ENCODE measurements around the gene HMGXB3.

HMGXB3 gene

GRCh38 chr5:150054569-150054968 lies 54.0 kb downstream of the HMGXB3 start:
- DNase-seq: no peak

GRCh38 chr5:150055326-150056074 lies 55.0 kb downstream of the HMGXB3 start:
- DNase-seq: no peak

DNA sequence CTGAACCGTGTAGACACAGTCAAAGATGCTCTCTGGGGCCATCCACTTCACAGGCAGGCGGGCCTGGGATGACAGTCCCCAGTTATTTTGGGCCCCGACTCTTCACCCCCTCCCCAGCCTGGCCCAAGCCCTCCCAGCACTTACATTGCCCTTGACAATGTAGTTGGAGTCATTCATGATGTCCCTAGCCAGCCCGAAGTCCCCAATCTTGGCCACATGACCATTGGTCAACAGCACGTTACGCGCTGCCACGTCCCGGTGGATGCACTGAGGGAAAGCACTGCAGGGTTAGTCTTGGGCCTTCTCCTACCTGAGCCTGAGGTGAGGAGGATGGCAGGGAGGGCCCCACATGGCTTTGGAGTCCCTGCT lies 55.5 kb downstream of the HMGXB3 start:
- DNase-seq: no peak

GRCh38 chr5:150057052-150057451 lies 56.5 kb downstream of the HMGXB3 start:
- no peak for DNase-seq

DNA sequence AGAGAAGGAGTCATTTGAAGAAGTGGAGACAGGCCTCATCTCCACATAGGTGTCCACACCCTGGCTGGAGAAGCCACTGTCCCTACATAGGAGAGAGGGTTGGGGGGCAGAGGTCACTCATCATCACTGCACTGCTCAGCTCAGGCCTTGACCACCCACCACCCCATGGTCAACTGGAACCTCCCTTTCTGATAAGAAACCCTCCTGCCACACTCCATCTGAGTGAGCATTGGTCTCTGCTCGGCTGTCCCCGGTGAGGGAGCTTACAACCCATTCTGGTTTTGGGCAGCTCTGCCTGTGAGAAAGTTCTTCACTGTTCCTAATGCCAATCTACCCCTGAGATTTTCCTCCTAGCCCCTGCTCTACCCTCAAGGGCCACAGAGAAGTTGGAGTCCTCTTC lies 57.0 kb downstream of the HMGXB3 start:
- DNase-seq: no peak

GRCh38 chr5:150057996-150058395 lies 57.5 kb downstream of the HMGXB3 start:
- DNase-seq: no peak

DNA sequence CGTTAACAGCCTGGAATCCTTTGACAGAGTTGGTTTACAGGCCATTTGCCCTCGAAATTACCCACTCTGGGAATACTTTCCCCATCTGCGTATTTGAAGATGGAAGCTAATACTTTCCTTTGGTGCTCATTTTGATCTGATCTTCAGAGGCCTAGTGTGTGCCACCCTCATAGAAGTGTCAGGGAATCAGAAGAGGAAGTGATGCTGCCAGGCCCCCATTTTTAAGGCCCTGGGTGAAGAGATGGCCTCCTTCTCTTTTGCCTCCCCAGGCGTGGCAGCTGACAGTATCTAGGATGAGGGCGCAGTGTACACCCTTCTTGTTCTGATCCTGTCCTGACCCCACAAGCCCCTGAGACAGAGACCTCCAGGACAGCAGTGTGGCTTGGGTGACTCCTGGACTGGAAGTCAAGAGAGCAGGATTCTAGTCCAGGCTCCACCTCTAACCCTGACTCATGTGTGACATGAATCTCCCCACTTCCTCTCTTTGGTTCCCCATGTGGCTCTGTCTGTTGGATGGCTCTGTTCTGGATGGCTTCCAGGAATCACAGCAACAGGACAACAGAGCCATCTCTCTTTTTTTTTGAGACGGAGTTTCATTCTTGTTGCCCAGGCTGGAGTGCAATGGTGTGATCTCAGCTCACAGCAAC lies 58.1 kb downstream of the HMGXB3 start:
- no peak for DNase-seq

- DNase-seq: no peak
These were observed 59.1 kb downstream of the HMGXB3 start for GRCh38 chr5:150059623-150060022.

DNA sequence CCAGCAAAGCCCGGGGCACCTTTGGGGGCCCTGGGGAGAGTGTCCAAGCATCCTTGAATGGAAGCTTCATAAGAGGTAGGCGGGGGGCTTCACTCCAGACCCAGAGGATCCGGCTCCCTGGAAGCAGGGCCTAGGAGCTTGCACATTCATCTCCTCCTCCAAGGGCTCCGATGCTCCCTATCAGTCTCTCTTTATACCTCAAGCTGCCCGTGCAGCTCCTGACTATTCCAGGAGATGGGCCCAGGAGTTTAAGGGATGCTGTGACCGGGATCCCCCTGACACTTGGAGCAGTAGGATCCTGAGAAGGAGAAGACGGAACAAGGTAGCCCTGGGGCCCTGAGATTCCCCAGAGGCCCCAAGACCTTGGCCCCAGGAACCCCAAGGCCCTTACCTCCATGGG lies 59.9 kb downstream of the HMGXB3 start:
- no peak for DNase-seq

DNA sequence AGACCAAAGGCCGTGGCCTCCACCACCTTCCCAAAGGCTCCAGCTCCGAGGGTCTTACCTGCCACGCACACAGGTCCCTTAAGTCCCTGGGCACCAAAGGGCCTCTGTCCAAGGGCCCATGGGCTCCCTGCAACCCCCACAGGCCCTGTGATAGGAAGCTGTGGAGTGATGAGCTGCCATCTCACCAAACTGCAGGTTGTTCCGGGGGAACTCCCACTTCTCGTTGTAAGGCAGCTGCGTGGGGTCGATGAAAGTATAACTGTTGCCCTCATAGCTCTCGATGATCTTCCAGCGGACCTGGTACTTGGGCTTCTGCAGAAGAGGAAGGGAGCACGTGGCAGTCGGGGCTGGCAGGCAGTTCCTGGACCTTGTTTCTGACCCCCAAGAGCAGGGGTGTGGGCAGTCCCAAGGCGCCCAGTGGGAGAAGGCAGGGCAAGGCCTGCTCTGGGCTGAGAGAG lies 61.0 kb downstream of the HMGXB3 start:
- no peak for DNase-seq

GRCh38 chr5:150062216-150062922 lies 61.8 kb downstream of the HMGXB3 start:
- DNase-seq: no peak

GRCh38 chr5:150063638-150064037 lies 63.1 kb downstream of the HMGXB3 start:
- DNase-seq: no peak

DNA sequence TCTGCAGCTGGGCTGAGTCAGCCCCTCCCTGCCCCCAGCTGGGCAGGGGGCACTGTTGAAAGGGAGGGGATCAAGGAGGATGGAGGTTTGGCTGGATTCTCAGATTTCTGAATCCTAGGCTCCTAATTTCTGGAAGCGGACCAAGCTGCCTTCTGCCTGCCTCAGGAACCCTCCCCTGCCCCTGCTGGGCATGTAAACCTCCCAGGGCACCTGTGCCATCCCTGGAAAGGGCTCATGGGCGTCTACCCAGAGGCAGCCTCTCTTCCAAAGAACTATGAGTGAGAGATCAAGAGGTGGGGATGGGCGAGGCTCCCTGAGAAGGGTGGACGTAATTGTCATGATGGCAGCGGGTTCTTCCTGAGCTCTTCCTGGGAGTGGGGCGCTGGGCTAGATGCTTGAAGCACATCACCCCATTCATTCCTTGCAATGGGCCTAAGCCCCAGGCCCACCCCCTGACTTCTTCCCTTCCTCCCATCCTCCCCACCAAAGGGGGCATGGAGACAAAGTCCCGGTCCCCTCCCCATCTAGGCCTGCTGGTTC lies 64.2 kb downstream of the HMGXB3 start:
- DNase-seq: no peak

- DNase-seq: no peak
These were observed 64.8 kb downstream of the HMGXB3 start for GRCh38 chr5:150065346-150065745.

GRCh38 chr5:150065886-150066285 lies 65.3 kb downstream of the HMGXB3 start:
- DNase-seq: no peak

GRCh38 chr5:150066436-150066835 lies 65.9 kb downstream of the HMGXB3 start:
- DNase-seq: no peak

GRCh38 chr5:150066901-150067396 lies 66.4 kb downstream of the HMGXB3 start:
- DNase-seq: no peak

DNA sequence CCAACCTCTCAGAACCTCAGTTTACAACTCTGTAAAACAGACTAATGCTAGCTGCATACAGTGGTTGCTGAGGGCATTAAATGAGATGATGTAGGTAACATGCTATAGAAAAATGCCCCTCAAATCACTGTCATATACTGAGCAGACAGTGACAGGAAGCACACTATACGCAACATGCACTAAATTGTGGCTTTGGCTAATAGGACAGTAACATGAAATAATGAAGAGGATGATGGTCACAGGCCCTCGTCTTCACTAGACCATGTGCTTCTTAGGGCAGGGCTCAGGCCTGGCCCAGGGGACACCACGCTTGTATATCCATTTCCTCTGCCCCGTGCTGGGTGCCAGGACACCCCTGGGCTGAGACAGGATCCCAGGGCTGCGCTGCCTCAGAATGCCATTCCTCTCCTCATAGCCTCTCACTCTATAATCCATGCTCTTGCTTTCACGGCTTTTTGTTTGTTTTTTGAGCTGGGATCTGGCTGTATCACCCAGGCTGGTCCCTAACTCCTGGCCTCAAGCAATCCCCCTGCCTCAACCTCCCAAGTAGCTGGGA lies 66.9 kb downstream of the HMGXB3 start:
- no peak for DNase-seq

DNA sequence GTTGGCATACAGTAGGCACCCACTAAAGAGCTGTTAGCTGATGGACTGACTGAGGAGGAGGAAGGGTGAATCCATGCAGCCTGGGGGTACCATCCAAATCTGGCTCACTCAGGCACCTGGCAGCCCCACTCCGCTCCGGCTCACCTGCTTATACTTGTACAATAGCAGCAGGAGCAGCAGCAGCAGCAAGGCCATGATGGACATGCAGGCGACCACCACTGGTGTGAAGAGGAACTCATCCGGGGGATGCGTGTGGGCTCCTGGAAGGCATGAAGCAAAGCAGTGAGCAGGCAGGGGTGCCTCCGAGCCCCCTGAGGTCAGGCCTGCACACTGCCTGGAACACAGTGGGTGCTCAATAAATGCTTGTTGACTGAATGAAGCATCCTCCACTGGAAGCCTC lies 67.5 kb downstream of the HMGXB3 start:
- DNase-seq: no peak

DNA sequence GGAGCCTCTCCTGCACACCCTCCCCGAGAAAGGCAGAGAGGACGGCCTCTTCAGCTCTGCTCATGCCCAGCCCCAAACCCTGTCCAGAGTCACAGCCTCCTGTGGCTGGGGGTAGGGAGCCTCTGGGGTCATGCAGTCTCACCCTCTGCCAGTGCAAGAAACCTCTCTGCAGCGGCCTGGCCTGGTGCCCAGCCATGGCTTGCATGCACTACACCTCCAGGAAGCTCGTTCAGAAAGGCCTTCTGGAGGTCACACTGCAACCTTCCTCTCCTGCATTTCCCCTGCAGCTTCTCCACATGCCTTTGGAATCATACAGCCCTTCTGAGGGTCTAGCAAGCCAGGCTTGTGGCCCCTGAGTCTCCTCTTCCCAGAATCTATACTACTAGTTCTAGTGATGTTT lies 67.9 kb downstream of the HMGXB3 start:
- no peak for DNase-seq

- DNase-seq: no peak
These were observed 68.6 kb downstream of the HMGXB3 start for GRCh38 chr5:150068961-150069645.
